SW480 (cell line): ENCODE results near the gene PRR33.
"Not testable (repeated sequence)": the region's sequence is repeated elsewhere in the genome, so short reads cannot be mapped to it uniquely, and the experiment has no call there.

Experiments
- DNase-seq: peaks from one replicate; pipeline ENCODE4 v3.0.0-alpha.2; 2016; ENCODE audit warnings: low spot score

Gene PRR33

GRCh38 chr11:1888811-1889210 lies 2.9 kb downstream of the PRR33 start:
- DNase-seq: no peak

GRCh38 chr11:1888347-1888753 lies 3.3 kb downstream of the PRR33 start:
- DNase-seq: no peak

GRCh38 chr11:1887451-1888346 lies 4.0 kb downstream of the PRR33 start:
- no peak for DNase-seq

GRCh38 chr11:1886551-1886950 lies 5.1 kb downstream of the PRR33 start:
- not testable (repeated sequence) for DNase-seq

GRCh38 chr11:1884303-1884700 lies 7.4 kb downstream of the PRR33 start:
- DNase-seq: no peak

GRCh38 chr11:1883346-1884302 lies 8.1 kb downstream of the PRR33 start:
- no peak for DNase-seq

GRCh38 chr11:1882265-1883238 lies 9.1 kb downstream of the PRR33 start:
- DNase-seq: peak; percentile 42

GRCh38 chr11:1881442-1882264 lies 10.0 kb downstream of the PRR33 start:
- DNase-seq: no peak

GRCh38 chr11:1880746-1881441 lies 10.8 kb downstream of the PRR33 start:
- no peak for DNase-seq

- DNase-seq: no peak
These were observed 11.6 kb downstream of the PRR33 start for GRCh38 chr11:1879941-1880720.

- no peak for DNase-seq
These were observed 12.3 kb downstream of the PRR33 start for GRCh38 chr11:1879342-1879940.

GRCh38 chr11:1878137-1879031 lies 13.3 kb downstream of the PRR33 start:
- no peak for DNase-seq

GRCh38 chr11:1877211-1878136 lies 14.2 kb downstream of the PRR33 start:
- no peak for DNase-seq

- peak; percentile 8 for DNase-seq
These were observed 15.2 kb downstream of the PRR33 start for GRCh38 chr11:1876361-1877063.

- not testable (repeated sequence) for DNase-seq
These were observed 15.8 kb downstream of the PRR33 start for GRCh38 chr11:1875851-1876301.
